GM19043 (cell line): ENCODE results near the gene FMC1.
"Not testable (repeated sequence)": the region's sequence is repeated elsewhere in the genome, so short reads cannot be mapped to it uniquely, and the experiment has no call there.

Source experiments
- ATAC-seq: cut with Tn5 transposase; IDR thresholded peaks from one replicate; pipeline ENCODE4 v1.9.1; 2021; ENCODE audit warnings: low read depth; ENCODE audit not compliant: unreplicated experiment

FMC1 gene

GRCh38 chr7:139341058-139341775 lies at the start of gene FMC1:
Gene FMC1, plus strand, starts transcription at chr7:139341337. Its CDS starts 48 bp downstream, at chr7:139341385.
- peak; percentile 53 for ATAC-seq

- ATAC-seq = no peak
These were observed 48.3 kb upstream of the FMC1 start for GRCh38 chr7:139292821-139293220.

GRCh38 chr7:139293534-139293933 lies 47.6 kb upstream of the FMC1 start:
- no peak for ATAC-seq

- no peak for ATAC-seq
These were observed 46.9 kb upstream of the FMC1 start for GRCh38 chr7:139294241-139294640.

- ATAC-seq = no peak
These were observed 46.1 kb upstream of the FMC1 start for GRCh38 chr7:139294951-139295575.

GRCh38 chr7:139297795-139298194 lies 43.3 kb upstream of the FMC1 start:
- no peak for ATAC-seq

GRCh38 chr7:139299296-139299695 lies 41.8 kb upstream of the FMC1 start:
- no peak for ATAC-seq

- no peak for ATAC-seq
These were observed 40.7 kb upstream of the FMC1 start for GRCh38 chr7:139300390-139300789.

GRCh38 chr7:139304517-139304916 lies 36.6 kb upstream of the FMC1 start:
- no peak for ATAC-seq

- ATAC-seq = no peak
These were observed 23.1 kb upstream of the FMC1 start for GRCh38 chr7:139317939-139318505.

- ATAC-seq = no peak
These were observed 19.9 kb upstream of the FMC1 start for GRCh38 chr7:139321071-139321745.

- ATAC-seq = not testable (repeated sequence)
These were observed 16.4 kb upstream of the FMC1 start for GRCh38 chr7:139324709-139325108.

GRCh38 chr7:139328375-139328774 lies 12.8 kb upstream of the FMC1 start:
- ATAC-seq = no peak

- ATAC-seq = no peak
These were observed 12.0 kb upstream of the FMC1 start for GRCh38 chr7:139329119-139329518.

GRCh38 chr7:139330333-139331030 lies 10.7 kb upstream of the FMC1 start:
- ATAC-seq = no peak

GRCh38 chr7:139332697-139333359 lies 8.3 kb upstream of the FMC1 start:
- ATAC-seq = no peak

GRCh38 chr7:139333443-139333842 lies 7.7 kb upstream of the FMC1 start:
- ATAC-seq = not testable (repeated sequence)

GRCh38 chr7:139334399-139335150 lies 6.6 kb upstream of the FMC1 start:
- ATAC-seq = no peak

- no peak for ATAC-seq
These were observed 2.1 kb upstream of the FMC1 start for GRCh38 chr7:139339025-139339424.

- ATAC-seq = no peak
These were observed 1.5 kb upstream of the FMC1 start for GRCh38 chr7:139339698-139340036.
